ENCODE measurements around the gene RTL10. TPM values are rescaled to one million over a fixed set of nuclear protein-coding genes. Genes with fewer than 3 reads are reported as not detected.
A peak's percentile ranks its signal among the peaks of the same experiment; 100 is the strongest.
"Not testable (repeated sequence)": the region's sequence is repeated elsewhere in the genome, so short reads cannot be mapped to it uniquely, and the experiment has no call there.

Gene RTL10
- total RNA-seq, 2 experiments from 2014 or later, result 18.4 to 18.9 TPM

- Mint-ChIP-seq H3K4me1 (peaks cover 3% of the 10 kb centered on the region), H3K4me3 (no peak overlapping the region), H3K27ac (no peak overlapping the region), H3K9me3 (no peaks in the 10 kb centered on the region), H3K27me3 (no peaks in the 10 kb centered on the region), H3K36me3 (no peaks in the 10 kb centered on the region)
- DNase-seq (no peak), ATAC-seq (ENCODE audit: low read depth) (no peak)
- POLR2A ChIA-PET, result no interaction called here
These were observed 18.2 kb downstream of the RTL10 start for GRCh38 chr22:19836512-19836911.

GRCh38 chr22:19834599-19834998 is 20.1 kb downstream of the RTL10 start:
- POLR2A ChIA-PET, result no interaction called here
- Mint-ChIP-seq H3K27me3 (no peaks in the 10 kb centered on the region), H3K4me3 (no peak overlapping the region), H3K9me3 (no peaks in the 10 kb centered on the region), H3K36me3 (no peaks in the 10 kb centered on the region), H3K27ac (no peak overlapping the region), H3K4me1 (peaks cover 3% of the 10 kb centered on the region)
- ATAC-seq (ENCODE audit: low read depth) (no peak), DNase-seq (no peak)

- H3K4me3 Mint-ChIP-seq; H3K27me3 Mint-ChIP-seq; H3K27ac Mint-ChIP-seq; H3K36me3 Mint-ChIP-seq; ATAC-seq (ENCODE audit: low read depth); DNase-seq; H3K9me3 Mint-ChIP-seq; POLR2A ChIA-PET; H3K4me1 Mint-ChIP-seq: not testable (repeated sequence)
These were observed 21.3 kb downstream of the RTL10 start for GRCh38 chr22:19833327-19833726.

- Mint-ChIP-seq H3K36me3 (no peaks in the 10 kb centered on the region), H3K9me3 (no peaks in the 10 kb centered on the region), H3K27me3 (no peaks in the 10 kb centered on the region), H3K27ac (no peak overlapping the region), H3K4me3 (no peak overlapping the region), H3K4me1 (peaks cover 3% of the 10 kb centered on the region)
- ATAC-seq (ENCODE audit: low read depth) (no peak), DNase-seq (no peak)
- POLR2A ChIA-PET, result interaction anchor here (1.1 kb wide), 1 partner anchor 22 kb away, joined by 3 read pairs; the partner anchor contains the start of genes GNB1L and RTL10
These were observed 22.1 kb downstream of the RTL10 start for GRCh38 chr22:19832476-19833108.

- not testable (repeated sequence) for DNase-seq; H3K9me3 Mint-ChIP-seq; H3K4me3 Mint-ChIP-seq; H3K36me3 Mint-ChIP-seq; H3K27ac Mint-ChIP-seq; H3K4me1 Mint-ChIP-seq; H3K27me3 Mint-ChIP-seq; ATAC-seq (ENCODE audit: low read depth)
- POLR2A ChIA-PET, result interaction anchor here (1.1 kb wide), 1 partner anchor 23 kb away, joined by 3 read pairs; the partner anchor contains the start of genes GNB1L and RTL10
These were observed 22.7 kb downstream of the RTL10 start for GRCh38 chr22:19831979-19832378.

- DNase-seq, result no peak
- peaks cover 3% of the 10 kb centered on the region for H3K4me1 Mint-ChIP-seq
- no peaks in the 10 kb centered on the region for H3K9me3 Mint-ChIP-seq
- no peaks in the 10 kb centered on the region for H3K27me3 Mint-ChIP-seq
- no peaks in the 10 kb centered on the region for H3K36me3 Mint-ChIP-seq
- no peak overlapping the region for H3K27ac Mint-ChIP-seq
- H3K4me3 Mint-ChIP-seq, result no peak overlapping the region
- POLR2A ChIA-PET, result no interaction called here
- no peak for ATAC-seq (ENCODE audit: low read depth)
These were observed 23.7 kb downstream of the RTL10 start for GRCh38 chr22:19831016-19831415.

GRCh38 chr22:19828035-19828401 is 26.7 kb downstream of the RTL10 start:
- H3K27ac Mint-ChIP-seq, result no peak overlapping the region
- POLR2A ChIA-PET, result no interaction called here
- DNase-seq (no peak), ATAC-seq (ENCODE audit: low read depth) (no peak)
- no peaks in the 10 kb centered on the region for H3K36me3 Mint-ChIP-seq
- H3K4me3 Mint-ChIP-seq, result no peak overlapping the region
- no peaks in the 10 kb centered on the region for H3K4me1 Mint-ChIP-seq
- H3K9me3 Mint-ChIP-seq, result no peaks in the 10 kb centered on the region
- no peaks in the 10 kb centered on the region for H3K27me3 Mint-ChIP-seq

- Mint-ChIP-seq H3K36me3 (no peaks in the 10 kb centered on the region), H3K9me3 (no peaks in the 10 kb centered on the region), H3K27me3 (no peaks in the 10 kb centered on the region), H3K4me3 (no peak overlapping the region), H3K27ac (no peak overlapping the region), H3K4me1 (no peaks in the 10 kb centered on the region)
- no peak for ATAC-seq (ENCODE audit: low read depth)
- no peak for DNase-seq
- POLR2A ChIA-PET, result no interaction called here
These were observed 27.2 kb downstream of the RTL10 start for GRCh38 chr22:19827341-19828034.

- no peaks in the 10 kb centered on the region for H3K27me3 Mint-ChIP-seq
- H3K9me3 Mint-ChIP-seq, result no peaks in the 10 kb centered on the region
- no peaks in the 10 kb centered on the region for H3K36me3 Mint-ChIP-seq
- POLR2A ChIA-PET, result no interaction called here
- no peak overlapping the region for H3K4me3 Mint-ChIP-seq
- H3K27ac Mint-ChIP-seq, result no peak overlapping the region
- H3K4me1 Mint-ChIP-seq, result no peaks in the 10 kb centered on the region
- ATAC-seq (ENCODE audit: low read depth) (no peak), DNase-seq (no peak)
These were observed 28.1 kb downstream of the RTL10 start for GRCh38 chr22:19826619-19826950.

GRCh38 chr22:19825904-19826618 is 28.6 kb downstream of the RTL10 start:
- Mint-ChIP-seq H3K36me3 (no peaks in the 10 kb centered on the region), H3K4me3 (no peak overlapping the region), H3K4me1 (no peaks in the 10 kb centered on the region), H3K27me3 (no peaks in the 10 kb centered on the region), H3K9me3 (no peaks in the 10 kb centered on the region), H3K27ac (no peak overlapping the region)
- DNase-seq (peak; percentile 12), ATAC-seq (ENCODE audit: low read depth) (no peak)
- POLR2A ChIA-PET, result no interaction called here

GRCh38 chr22:19824926-19825339 is 29.7 kb downstream of the RTL10 start:
- Mint-ChIP-seq H3K36me3 (no peaks in the 10 kb centered on the region), H3K27me3 (no peaks in the 10 kb centered on the region), H3K9me3 (no peaks in the 10 kb centered on the region), H3K4me1 (no peaks in the 10 kb centered on the region), H3K27ac (no peak overlapping the region), H3K4me3 (no peak overlapping the region)
- ATAC-seq (ENCODE audit: low read depth), result no peak
- no peak for DNase-seq
- POLR2A ChIA-PET, result interaction anchor here (1.0 kb wide), 1 partner anchor 29 kb away, joined by 3 read pairs; no protein-coding TSS in a partner anchor

- no peak for ATAC-seq (ENCODE audit: low read depth)
- no peak for DNase-seq
- Mint-ChIP-seq H3K4me3 (no peak overlapping the region), H3K27ac (no peak overlapping the region), H3K36me3 (no peaks in the 10 kb centered on the region), H3K9me3 (no peaks in the 10 kb centered on the region), H3K27me3 (no peaks in the 10 kb centered on the region), H3K4me1 (no peaks in the 10 kb centered on the region)
- POLR2A ChIA-PET, result interaction anchor here (1.0 kb wide), 1 partner anchor 30 kb away, joined by 3 read pairs; no protein-coding TSS in a partner anchor
These were observed 30.3 kb downstream of the RTL10 start for GRCh38 chr22:19824212-19824925.

GRCh38 chr22:19823902-19824211 is 30.8 kb downstream of the RTL10 start:
- DNase-seq (peak; percentile 21), ATAC-seq (ENCODE audit: low read depth) (no peak)
- POLR2A ChIA-PET, result no interaction called here
- no peak overlapping the region for H3K4me3 Mint-ChIP-seq
- no peaks in the 10 kb centered on the region for H3K9me3 Mint-ChIP-seq
- H3K4me1 Mint-ChIP-seq, result no peaks in the 10 kb centered on the region
- no peaks in the 10 kb centered on the region for H3K36me3 Mint-ChIP-seq
- no peak overlapping the region for H3K27ac Mint-ChIP-seq
- no peaks in the 10 kb centered on the region for H3K27me3 Mint-ChIP-seq
